Neural cell (in vitro differentiated cells): ENCODE measurements around the gene CDK3. TPM values are rescaled to one million over a fixed set of nuclear protein-coding genes. Genes with fewer than 3 reads are reported as not detected.

Source experiments
- H2AFZ ChIP-seq: fragments of 200-600, 300-800 bp; sonication (generic), shearing (Covaris generic); 2 replicates; pipeline ENCODE4 v1.6.0; 2014; ENCODE audit warnings: low read depth, mild to moderate bottlenecking, antibody characterized with exemption, low read length, moderate library complexity
- H3F3A ChIP-seq: fragments of 200-600 bp; shearing (Covaris generic); 2 replicates; pipeline ENCODE4 v1.6.1; 2016; ENCODE audit warnings: mild to moderate bottlenecking, moderate library complexity, mixed read lengths, antibody characterized with exemption, low read length; ENCODE audit not compliant: insufficient read depth, poor library complexity, severe bottlenecking
- H3K27ac ChIP-seq: fragments of 200-600, 300-800 bp; sonication (generic), shearing (Covaris generic); 2 replicates; pipeline ENCODE4 v1.5.1; 2014; ENCODE audit warnings: mild to moderate bottlenecking, low read length, moderate library complexity
- H3K27me3 ChIP-seq: fragments of 300-800, 200-600 bp; sonication (generic), shearing (Covaris generic); 2 replicates; pipeline ENCODE4 v1.6.0; 2014; ENCODE audit warnings: mild to moderate bottlenecking, low read depth, low read length, moderate library complexity; ENCODE audit not compliant: insufficient read depth
- H3K36me3 ChIP-seq: fragments of 300-800, 200-600 bp; sonication (generic), shearing (Covaris generic); 2 replicates; pipeline ENCODE4 v1.5.1; 2014; ENCODE audit warnings: mild to moderate bottlenecking, antibody characterized with exemption, low read length, moderate library complexity; ENCODE audit not compliant: insufficient read depth
- H3K4me2 ChIP-seq: fragments of 300-800, 200-600 bp; sonication (generic), shearing (Covaris generic); 2 replicates; pipeline ENCODE4 v1.6.0; 2014; ENCODE audit warnings: mild to moderate bottlenecking, low read length
- H3K4me3 ChIP-seq: fragments of 300-800, 200-600 bp; sonication (generic), shearing (Covaris generic); 2 replicates; pipeline ENCODE4 v1.5.1; 2014; ENCODE audit warnings: mild to moderate bottlenecking, low read length, moderate library complexity
- H3K79me2 ChIP-seq: fragments of 200-600 bp; shearing (Covaris generic); replicated peaks from 2 replicates; pipeline ENCODE4 v1.6.0; 2014; ENCODE audit warnings: mild to moderate bottlenecking, low read length, moderate library complexity; ENCODE audit not compliant: insufficient read depth
- H3K9ac ChIP-seq: fragments of 300-800, 200-600 bp; sonication (generic), shearing (Covaris generic); 2 replicates; pipeline ENCODE4 v1.6.1; 2016; ENCODE audit warnings: mild to moderate bottlenecking, low read length, mixed read lengths
- H3K9me2 ChIP-seq: fragments of 200-600 bp; shearing (Covaris generic); 2 replicates; pipeline ENCODE4 v1.6.1; 2016; ENCODE audit warnings: mild to moderate bottlenecking, low read length, mixed read lengths; ENCODE audit not compliant: insufficient read depth
- H3K9me3 ChIP-seq: fragments of 200-600, 300-800 bp; sonication (generic), shearing (Covaris generic); 2 replicates; pipeline ENCODE4 v1.6.1; 2016; ENCODE audit warnings: mild to moderate bottlenecking, mixed run types, low read length, moderate library complexity, mixed read lengths
- H4K20me1 ChIP-seq: fragments of 200-600 bp; shearing (Covaris generic); 2 replicates; pipeline ENCODE4 v1.6.1; 2016; ENCODE audit warnings: mild to moderate bottlenecking, mixed run types; ENCODE audit not compliant: insufficient read depth
- EP300 ChIP-seq: fragments of 450-650 bp; conservative IDR thresholded peaks from 2 replicates; pipeline ENCODE4 v1.6.1; 2014; ENCODE audit warnings: antibody characterized with exemption, mild to moderate bottlenecking, moderate library complexity; ENCODE audit not compliant: poor library complexity, severe bottlenecking
- EZH2 ChIP-seq: fragments of 200-600, 300-800 bp; shearing (Covaris generic), sonication (generic); IDR thresholded peaks from 2 replicates; pipeline ENCODE4 v1.6.1; 2014; ENCODE audit warnings: antibody characterized with exemption, low read length, borderline replicate concordance, mild to moderate bottlenecking; ENCODE audit not compliant: insufficient read depth, poor library complexity, severe bottlenecking
- MXI1 ChIP-seq: fragments of 450-650 bp; conservative IDR thresholded peaks from 2 replicates; pipeline ENCODE4 v1.6.1; 2014; ENCODE audit warnings: antibody characterized with exemption, mild to moderate bottlenecking; ENCODE audit not compliant: poor library complexity, severe bottlenecking
- POLR2AphosphoS5 ChIP-seq: IDR thresholded peaks from 2 replicates; pipeline ENCODE4 v1.6.1; 2012
- RAD21 ChIP-seq: fragments of 450-650 bp; conservative IDR thresholded peaks from 2 replicates; pipeline ENCODE4 v1.6.1; 2014; ENCODE audit warnings: antibody characterized with exemption, mild to moderate bottlenecking, moderate library complexity
- SMC3 ChIP-seq: fragments of 450-650 bp; conservative IDR thresholded peaks from 2 replicates; pipeline ENCODE4 v1.6.1; 2014; ENCODE audit warnings: antibody characterized with exemption, mild to moderate bottlenecking, moderate library complexity; ENCODE audit not compliant: poor library complexity
- TAF1 ChIP-seq: IDR thresholded peaks from 2 replicates; pipeline ENCODE4 v1.6.1; 2012; ENCODE audit warnings: low read depth
- polyA plus RNA-seq: library from polyadenylated mRNA; depleted of rRNA; stranded (reverse); fragments of >200 nt; gene quantifications from 2 replicates; pipeline ENCODE4 v1.2.3, GENCODE V29; 2014
- TF ChIP-seq, protein P1 (sequence below): fragments of 450-650 bp; IDR thresholded peaks from 2 replicates; pipeline ENCODE4 v1.5.1; 2014; ENCODE audit warnings: antibody characterized with exemption, mild to moderate bottlenecking, moderate library complexity; ENCODE audit not compliant: poor library complexity, severe bottlenecking
- TF ChIP-seq, protein P2 (sequence below): IDR thresholded peaks from 2 replicates; pipeline ENCODE4 v1.6.1; 2012; ENCODE audit warnings: borderline replicate concordance

The CDK3 gene
- polyA plus RNA-seq, 1 donor from 2014 or later = 29.2 TPM

DNA sequence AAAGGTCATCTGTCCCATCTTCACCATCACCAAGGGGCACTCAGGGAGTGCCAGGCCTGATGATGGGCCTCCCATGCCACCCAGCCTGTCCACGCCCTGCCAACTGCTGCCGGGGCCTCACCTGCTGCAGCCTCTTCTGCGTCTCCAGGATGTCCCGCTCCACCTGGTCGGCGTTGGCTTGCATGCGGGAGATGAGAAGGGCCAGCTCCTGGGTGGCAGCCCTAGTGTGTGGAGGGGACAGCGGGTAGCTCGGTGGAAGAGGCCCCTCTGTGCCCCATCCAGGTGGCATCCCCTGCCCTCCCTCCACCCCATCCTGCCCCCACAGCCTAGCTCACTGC, 23.2 kb downstream of the CDK3 start:
- Histone ChIP-seq H3K36me3 (no peaks in the 10 kb centered on the region), H3K9ac (no peak overlapping the region), H3K4me2 (no peak overlapping the region), H4K20me1 (no peaks in the 10 kb centered on the region), H3F3A (no peaks in the 10 kb centered on the region), H3K79me2 (no peaks in the 10 kb centered on the region), H3K9me2 (no peaks in the 10 kb centered on the region), H3K27me3 (no peaks in the 10 kb centered on the region), H3K27ac (no peak overlapping the region), H3K9me3 (no peaks in the 10 kb centered on the region), H2AFZ (no peak overlapping the region), H3K4me3 (no peak overlapping the region)
- no peak for TF ChIP-seq SMC3
- TF ChIP-seq MXI1 = no peak
- no peak for TF ChIP-seq TAF1
- no peak for TF ChIP-seq EZH2
- TF ChIP-seq RAD21 = no peak
- TF ChIP-seq, protein P1, sequence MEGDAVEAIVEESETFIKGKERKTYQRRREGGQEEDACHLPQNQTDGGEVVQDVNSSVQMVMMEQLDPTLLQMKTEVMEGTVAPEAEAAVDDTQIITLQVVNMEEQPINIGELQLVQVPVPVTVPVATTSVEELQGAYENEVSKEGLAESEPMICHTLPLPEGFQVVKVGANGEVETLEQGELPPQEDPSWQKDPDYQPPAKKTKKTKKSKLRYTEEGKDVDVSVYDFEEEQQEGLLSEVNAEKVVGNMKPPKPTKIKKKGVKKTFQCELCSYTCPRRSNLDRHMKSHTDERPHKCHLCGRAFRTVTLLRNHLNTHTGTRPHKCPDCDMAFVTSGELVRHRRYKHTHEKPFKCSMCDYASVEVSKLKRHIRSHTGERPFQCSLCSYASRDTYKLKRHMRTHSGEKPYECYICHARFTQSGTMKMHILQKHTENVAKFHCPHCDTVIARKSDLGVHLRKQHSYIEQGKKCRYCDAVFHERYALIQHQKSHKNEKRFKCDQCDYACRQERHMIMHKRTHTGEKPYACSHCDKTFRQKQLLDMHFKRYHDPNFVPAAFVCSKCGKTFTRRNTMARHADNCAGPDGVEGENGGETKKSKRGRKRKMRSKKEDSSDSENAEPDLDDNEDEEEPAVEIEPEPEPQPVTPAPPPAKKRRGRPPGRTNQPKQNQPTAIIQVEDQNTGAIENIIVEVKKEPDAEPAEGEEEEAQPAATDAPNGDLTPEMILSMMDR = no peak
- no peak for TF ChIP-seq POLR2AphosphoS5
- TF ChIP-seq, protein P2, sequence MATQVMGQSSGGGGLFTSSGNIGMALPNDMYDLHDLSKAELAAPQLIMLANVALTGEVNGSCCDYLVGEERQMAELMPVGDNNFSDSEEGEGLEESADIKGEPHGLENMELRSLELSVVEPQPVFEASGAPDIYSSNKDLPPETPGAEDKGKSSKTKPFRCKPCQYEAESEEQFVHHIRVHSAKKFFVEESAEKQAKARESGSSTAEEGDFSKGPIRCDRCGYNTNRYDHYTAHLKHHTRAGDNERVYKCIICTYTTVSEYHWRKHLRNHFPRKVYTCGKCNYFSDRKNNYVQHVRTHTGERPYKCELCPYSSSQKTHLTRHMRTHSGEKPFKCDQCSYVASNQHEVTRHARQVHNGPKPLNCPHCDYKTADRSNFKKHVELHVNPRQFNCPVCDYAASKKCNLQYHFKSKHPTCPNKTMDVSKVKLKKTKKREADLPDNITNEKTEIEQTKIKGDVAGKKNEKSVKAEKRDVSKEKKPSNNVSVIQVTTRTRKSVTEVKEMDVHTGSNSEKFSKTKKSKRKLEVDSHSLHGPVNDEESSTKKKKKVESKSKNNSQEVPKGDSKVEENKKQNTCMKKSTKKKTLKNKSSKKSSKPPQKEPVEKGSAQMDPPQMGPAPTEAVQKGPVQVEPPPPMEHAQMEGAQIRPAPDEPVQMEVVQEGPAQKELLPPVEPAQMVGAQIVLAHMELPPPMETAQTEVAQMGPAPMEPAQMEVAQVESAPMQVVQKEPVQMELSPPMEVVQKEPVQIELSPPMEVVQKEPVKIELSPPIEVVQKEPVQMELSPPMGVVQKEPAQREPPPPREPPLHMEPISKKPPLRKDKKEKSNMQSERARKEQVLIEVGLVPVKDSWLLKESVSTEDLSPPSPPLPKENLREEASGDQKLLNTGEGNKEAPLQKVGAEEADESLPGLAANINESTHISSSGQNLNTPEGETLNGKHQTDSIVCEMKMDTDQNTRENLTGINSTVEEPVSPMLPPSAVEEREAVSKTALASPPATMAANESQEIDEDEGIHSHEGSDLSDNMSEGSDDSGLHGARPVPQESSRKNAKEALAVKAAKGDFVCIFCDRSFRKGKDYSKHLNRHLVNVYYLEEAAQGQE = no peak

DNA sequence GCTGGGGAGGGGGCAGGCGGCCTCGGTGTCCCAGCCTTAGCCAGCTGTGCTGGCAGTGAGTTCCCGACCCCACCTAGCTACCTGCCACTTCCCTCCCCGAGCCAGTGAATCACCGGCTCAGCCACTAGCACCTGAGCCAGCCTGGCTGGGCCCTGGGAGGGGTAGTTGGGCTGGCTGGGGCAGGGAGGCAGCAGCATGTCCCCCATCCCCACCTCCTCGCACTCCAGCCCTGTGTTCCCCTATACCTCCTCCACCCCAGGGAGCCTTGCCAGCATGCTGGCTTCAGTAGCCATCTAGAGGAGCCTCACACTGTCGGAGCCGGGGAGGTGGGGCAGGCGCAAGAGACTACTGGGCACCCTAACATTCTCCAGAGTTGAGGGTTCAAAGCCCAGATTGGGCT, 23.7 kb downstream of the CDK3 start:
- Histone ChIP-seq H3K9me2 (no peaks in the 10 kb centered on the region), H4K20me1 (no peaks in the 10 kb centered on the region), H3K27me3 (no peaks in the 10 kb centered on the region), H3K79me2 (no peaks in the 10 kb centered on the region), H3K4me3 (no peak overlapping the region), H2AFZ (no peak overlapping the region), H3K4me2 (no peak overlapping the region), H3K9ac (no peak overlapping the region), H3K27ac (no peak overlapping the region), H3K36me3 (no peaks in the 10 kb centered on the region), H3F3A (no peaks in the 10 kb centered on the region), H3K9me3 (no peaks in the 10 kb centered on the region)
- TF ChIP-seq MXI1 (no peak), TAF1 (no peak), EP300 (no peak), SMC3 (no peak)
- TF ChIP-seq, protein P1 = no peak
